ENCODE results near the gene GSX2. TPM values are rescaled to one million over a fixed set of nuclear protein-coding genes. Genes with fewer than 3 reads are reported as not detected.
"Not testable (repeated sequence)": the region's sequence is repeated elsewhere in the genome, so short reads cannot be mapped to it uniquely, and the experiment has no call there.

The GSX2 gene
- total and polyA plus RNA-seq, 11 donors: 0.04 TPM; not detected in 10

GRCh38 chr4:54120518-54120917 is 20.6 kb downstream of the GSX2 start:
- ATAC-seq (no peak), DNase-seq (no peak)
- Histone ChIP-seq H3K9me3 (no peaks in the 10 kb centered on the region), H3K4me1 (no peaks in the 10 kb centered on the region), H3K27ac (no peak overlapping the region), H3K27me3 (peaks cover 0 to 14% (median 0%) of the 10 kb centered on the region in 9 donors), H3K4me3 (no peak overlapping the region), H3K36me3 (no peaks in the 10 kb centered on the region)
- TF ChIP-seq, protein P1, sequence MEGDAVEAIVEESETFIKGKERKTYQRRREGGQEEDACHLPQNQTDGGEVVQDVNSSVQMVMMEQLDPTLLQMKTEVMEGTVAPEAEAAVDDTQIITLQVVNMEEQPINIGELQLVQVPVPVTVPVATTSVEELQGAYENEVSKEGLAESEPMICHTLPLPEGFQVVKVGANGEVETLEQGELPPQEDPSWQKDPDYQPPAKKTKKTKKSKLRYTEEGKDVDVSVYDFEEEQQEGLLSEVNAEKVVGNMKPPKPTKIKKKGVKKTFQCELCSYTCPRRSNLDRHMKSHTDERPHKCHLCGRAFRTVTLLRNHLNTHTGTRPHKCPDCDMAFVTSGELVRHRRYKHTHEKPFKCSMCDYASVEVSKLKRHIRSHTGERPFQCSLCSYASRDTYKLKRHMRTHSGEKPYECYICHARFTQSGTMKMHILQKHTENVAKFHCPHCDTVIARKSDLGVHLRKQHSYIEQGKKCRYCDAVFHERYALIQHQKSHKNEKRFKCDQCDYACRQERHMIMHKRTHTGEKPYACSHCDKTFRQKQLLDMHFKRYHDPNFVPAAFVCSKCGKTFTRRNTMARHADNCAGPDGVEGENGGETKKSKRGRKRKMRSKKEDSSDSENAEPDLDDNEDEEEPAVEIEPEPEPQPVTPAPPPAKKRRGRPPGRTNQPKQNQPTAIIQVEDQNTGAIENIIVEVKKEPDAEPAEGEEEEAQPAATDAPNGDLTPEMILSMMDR (IDR thresholded peaks at IDR 0.05): no peak
- TF ChIP-seq POLR2A (IDR thresholded peaks at IDR 0.05): no peak
- intact Hi-C loops (cut with DNase I): loop anchor here in 1 of 10 donors (10.0 kb wide), 1 partner anchor 64 kb away; no protein-coding TSS in a partner anchor

DNA sequence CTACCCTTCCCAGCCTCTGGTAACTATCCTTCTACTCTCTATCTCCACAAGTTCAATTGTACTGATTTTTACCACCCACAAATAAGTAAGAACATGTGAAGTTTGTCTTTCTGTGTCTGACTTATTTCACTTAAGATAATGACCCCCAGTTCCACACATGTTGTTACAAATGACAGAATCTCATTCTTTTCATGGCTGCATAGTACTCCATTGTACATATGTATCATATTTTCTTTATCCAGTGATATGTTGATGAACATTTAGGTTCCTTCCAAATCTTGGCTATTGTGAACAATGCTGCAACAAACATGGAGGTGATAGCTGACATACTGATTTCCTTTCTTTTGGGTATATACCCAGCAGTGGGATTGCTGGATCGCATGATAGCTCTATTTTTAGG is 27.7 kb downstream of the GSX2 start:
- no peaks in the 10 kb centered on the region for H3K4me1 ChIP-seq
- peaks cover 0 to 23% (median 11%) of the 10 kb centered on the region in 12 donors for H3K9me3 ChIP-seq
- intact Hi-C loops (cut with DNase I): loop anchor here in 1 of 10 donors (10.0 kb wide), 1 partner anchor 57 kb away; no protein-coding TSS in a partner anchor
- ATAC-seq: no peak
- TF ChIP-seq POLR2A (IDR thresholded peaks at IDR 0.05): no peak
- TF ChIP-seq, protein P1 (IDR thresholded peaks at IDR 0.05): no peak
- WGBS, 4 donors: 97 to 100% (median 100%) methylated on average over 1 of the region's 1 CpG
- peaks cover 0 to 5% (median 0%) of the 10 kb centered on the region in 9 donors for H3K27me3 ChIP-seq
- no peak overlapping the region for H3K4me3 ChIP-seq
- H3K27ac ChIP-seq: no peak overlapping the region
- DNase-seq: no peak
- no peaks in the 10 kb centered on the region for H3K36me3 ChIP-seq

GRCh38 chr4:54128694-54129093 is 28.7 kb downstream of the GSX2 start:
- WGBS, 4 donors: 74 to 98% (median 97%) methylated on average over 2 of the region's 2 CpGs
- not testable (repeated sequence) for H3K27me3 ChIP-seq, H3K4me1 ChIP-seq, H3K27ac ChIP-seq, H3K4me3 ChIP-seq, H3K36me3 ChIP-seq, ATAC-seq, DNase-seq
- intact Hi-C loops (cut with DNase I): loop anchor here in 1 of 10 donors (10.0 kb wide), 1 partner anchor 56 kb away; no protein-coding TSS in a partner anchor
- H3K9me3 ChIP-seq: peaks cover 0 to 23% (median 11%) of the 10 kb centered on the region in 12 donors

GRCh38 chr4:54139332-54139731 is 39.4 kb downstream of the GSX2 start:
- intact Hi-C loops (cut with DNase I): no loop called here
- peaks cover 0 to 5% (median 0%) of the 10 kb centered on the region in 12 donors for H3K4me1 ChIP-seq
- H3K27ac ChIP-seq: no peak overlapping the region
- no peaks in the 10 kb centered on the region for H3K27me3 ChIP-seq
- no peaks in the 10 kb centered on the region for H3K36me3 ChIP-seq
- ATAC-seq (peak in 3 of 4 donors; percentile 39 to 51 (median 45)), DNase-seq (peak in 2 of 5 donors; percentile 36 to 47)
- WGBS, 4 donors: 18 to 48% (median 35%) methylated on average over 3 to 4 of the region's 4 CpGs
- no peak overlapping the region for H3K4me3 ChIP-seq
- no peak for TF ChIP-seq POLR2A (IDR thresholded peaks at IDR 0.05)
- TF ChIP-seq, protein P1 (IDR thresholded peaks at IDR 0.05): no peak
- no peaks in the 10 kb centered on the region for H3K9me3 ChIP-seq

- H3K4me3 ChIP-seq: no peak overlapping the region
- H3K27me3 ChIP-seq: no peaks in the 10 kb centered on the region
- DNase-seq: no peak
- no peaks in the 10 kb centered on the region for H3K9me3 ChIP-seq
- H3K36me3 ChIP-seq: no peaks in the 10 kb centered on the region
- H3K27ac ChIP-seq: no peak overlapping the region
- H3K4me1 ChIP-seq: peaks cover 0 to 5% (median 0%) of the 10 kb centered on the region in 12 donors
- no peak for ATAC-seq
- intact Hi-C loops (cut with DNase I): no loop called here
- no peak for TF ChIP-seq POLR2A (IDR thresholded peaks at IDR 0.05)
- TF ChIP-seq, protein P1 (IDR thresholded peaks at IDR 0.05): no peak
- WGBS, 4 donors: 88 to 100% (median 92%) methylated on average over 1 of the region's 1 CpG
These were observed 40.3 kb downstream of the GSX2 start for GRCh38 chr4:54140287-54140686.
